ENCODE measurements around the gene METTL26. TPM values are rescaled to one million over a fixed set of nuclear protein-coding genes. Genes with fewer than 3 reads are reported as not detected.
"Not testable (repeated sequence)": the region's sequence is repeated elsewhere in the genome, so short reads cannot be mapped to it uniquely, and the experiment has no call there.

The METTL26 gene
- total and polyA plus RNA-seq, 11 donors, result 39.6 to 187 (median 58.5) TPM

DNA sequence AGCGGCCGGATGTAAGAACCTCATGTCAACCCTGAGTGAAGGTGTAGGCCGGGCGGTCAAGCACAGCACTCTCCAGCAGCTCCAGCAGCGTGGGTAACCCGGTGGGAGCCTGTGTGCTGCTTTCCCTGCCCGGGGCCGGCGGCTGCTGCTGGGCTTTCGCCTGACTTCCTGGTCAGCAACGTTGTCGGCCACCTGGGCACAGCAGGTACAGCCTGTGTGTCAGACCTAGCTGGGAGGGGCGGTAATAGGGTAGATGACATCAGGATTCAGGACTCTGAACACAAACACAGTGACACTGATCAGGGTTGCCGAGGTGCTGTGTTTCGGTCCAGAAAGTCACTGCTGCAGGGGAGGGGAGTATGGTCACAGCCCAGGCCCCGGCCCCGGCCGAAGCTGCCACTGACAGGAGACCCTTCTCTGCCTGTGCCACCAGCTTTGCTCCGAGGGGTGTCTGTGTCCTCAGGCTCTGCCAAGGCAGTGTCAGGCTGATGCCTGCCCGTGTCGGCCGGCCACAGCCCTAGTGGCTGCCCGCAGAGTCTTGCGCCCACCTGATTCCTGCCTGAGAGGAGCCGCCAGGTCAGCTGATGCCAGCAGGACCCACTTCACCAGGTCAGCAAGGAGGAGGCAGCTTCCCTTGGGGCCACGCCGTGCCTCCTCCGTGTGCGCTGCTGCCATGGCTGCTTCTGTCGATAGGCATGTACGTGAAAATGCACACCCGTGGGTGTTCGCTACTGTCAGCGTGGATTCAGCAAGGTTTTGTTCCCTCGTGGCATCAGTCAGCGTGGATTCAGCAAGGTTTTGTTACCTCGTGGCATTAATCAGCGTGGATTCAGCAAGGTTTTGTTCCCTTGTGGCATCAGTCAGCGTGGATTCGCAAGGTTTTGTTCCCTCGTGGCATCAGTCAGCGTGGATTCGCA lies 37.0 kb downstream of the METTL26 start:
- TF ChIP-seq, protein P1, sequence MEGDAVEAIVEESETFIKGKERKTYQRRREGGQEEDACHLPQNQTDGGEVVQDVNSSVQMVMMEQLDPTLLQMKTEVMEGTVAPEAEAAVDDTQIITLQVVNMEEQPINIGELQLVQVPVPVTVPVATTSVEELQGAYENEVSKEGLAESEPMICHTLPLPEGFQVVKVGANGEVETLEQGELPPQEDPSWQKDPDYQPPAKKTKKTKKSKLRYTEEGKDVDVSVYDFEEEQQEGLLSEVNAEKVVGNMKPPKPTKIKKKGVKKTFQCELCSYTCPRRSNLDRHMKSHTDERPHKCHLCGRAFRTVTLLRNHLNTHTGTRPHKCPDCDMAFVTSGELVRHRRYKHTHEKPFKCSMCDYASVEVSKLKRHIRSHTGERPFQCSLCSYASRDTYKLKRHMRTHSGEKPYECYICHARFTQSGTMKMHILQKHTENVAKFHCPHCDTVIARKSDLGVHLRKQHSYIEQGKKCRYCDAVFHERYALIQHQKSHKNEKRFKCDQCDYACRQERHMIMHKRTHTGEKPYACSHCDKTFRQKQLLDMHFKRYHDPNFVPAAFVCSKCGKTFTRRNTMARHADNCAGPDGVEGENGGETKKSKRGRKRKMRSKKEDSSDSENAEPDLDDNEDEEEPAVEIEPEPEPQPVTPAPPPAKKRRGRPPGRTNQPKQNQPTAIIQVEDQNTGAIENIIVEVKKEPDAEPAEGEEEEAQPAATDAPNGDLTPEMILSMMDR (IDR thresholded peaks at IDR 0.05), result no peak
- TF ChIP-seq POLR2A (IDR thresholded peaks at IDR 0.05), result no peak
- Histone ChIP-seq H3K4me1 (no peaks in the 10 kb centered on the region), H3K27ac (no peak overlapping the region), H3K9me3 (no peaks in the 10 kb centered on the region), H3K27me3 (no peaks in the 10 kb centered on the region), H3K36me3 (peaks cover 0 to 16% (median 4%) of the 10 kb centered on the region in 9 donors), H3K4me3 (no peak overlapping the region)
- DNase-seq (peak in 1 of 5 donors; percentile 18), ATAC-seq (no peak)
- intact Hi-C loops (cut with DNase I), result loop anchor here in 1 of 10 donors (5.0 kb wide), 1 partner anchor 33 kb away; the partner anchor contains the start of gene WFIKKN1
- WGBS, 4 donors, result 96 to 97% (median 97%) methylated on average over 36 to 43 of the region's 43 CpGs

DNA sequence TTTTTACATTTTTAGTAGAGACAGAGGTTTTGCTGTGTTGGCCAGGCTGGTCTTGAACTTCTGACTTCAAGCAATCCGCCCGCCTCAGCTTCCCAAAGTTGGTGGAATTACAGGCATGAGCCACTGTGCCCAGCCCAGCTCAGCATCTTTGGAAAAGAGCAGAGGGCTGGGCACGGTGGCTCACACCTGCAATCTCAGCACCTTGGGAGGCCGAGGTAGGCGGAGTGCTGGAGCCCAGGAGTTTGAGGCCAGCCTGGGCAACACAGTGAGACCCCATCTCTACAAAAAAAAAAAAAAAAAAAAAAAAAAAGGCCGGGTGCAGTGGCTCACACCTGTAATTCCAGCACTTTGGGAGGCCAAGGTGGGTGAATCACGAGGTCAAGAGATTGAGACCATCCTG lies 38.5 kb downstream of the METTL26 start:
- H3K4me1 ChIP-seq, result peaks cover 0 to 13% (median 0%) of the 10 kb centered on the region in 12 donors
- not testable (repeated sequence) for H3K27me3 ChIP-seq, H3K9me3 ChIP-seq, ATAC-seq, DNase-seq, H3K27ac ChIP-seq, H3K4me3 ChIP-seq
- WGBS, 4 donors, result 96 to 98% (median 97%) methylated on average over 6 to 7 of the region's 7 CpGs
- intact Hi-C loops (cut with DNase I), result loop anchor here in 1 of 10 donors (5.0 kb wide), 1 partner anchor 35 kb away; the partner anchor contains the start of gene WFIKKN1
- H3K36me3 ChIP-seq, result peaks cover 0 to 22% (median 6%) of the 10 kb centered on the region in 9 donors

DNA sequence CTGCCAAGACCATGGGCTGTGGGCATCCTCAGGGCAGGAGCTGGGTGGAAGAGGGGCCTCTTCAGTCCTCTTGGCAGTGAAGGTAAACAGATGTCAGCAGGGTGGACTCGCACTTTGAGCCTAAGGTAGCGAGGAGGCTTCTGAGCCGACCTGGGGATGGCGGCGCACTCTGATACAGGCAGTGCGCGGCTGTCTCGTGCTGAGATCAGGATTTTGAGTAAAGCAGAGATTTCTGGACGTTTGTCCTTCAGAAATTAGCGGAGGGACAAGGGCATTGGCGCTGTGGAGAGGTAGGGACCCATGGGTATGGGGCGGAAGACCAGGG lies 39.4 kb downstream of the METTL26 start:
- ATAC-seq (no peak), DNase-seq (no peak)
- no peak overlapping the region for H3K27ac ChIP-seq
- peaks cover 0 to 22% (median 5%) of the 10 kb centered on the region in 12 donors for H3K4me1 ChIP-seq
- no peak for TF ChIP-seq POLR2A (IDR thresholded peaks at IDR 0.05)
- TF ChIP-seq, protein P1 (IDR thresholded peaks at IDR 0.05), result no peak
- no peaks in the 10 kb centered on the region for H3K9me3 ChIP-seq
- H3K36me3 ChIP-seq, result peaks cover 0 to 24% (median 6%) of the 10 kb centered on the region in 9 donors
- intact Hi-C loops (cut with DNase I), result loop anchor here in 1 of 10 donors (5.0 kb wide), 1 partner anchor 36 kb away; the partner anchor contains the start of gene WFIKKN1
- H3K4me3 ChIP-seq, result no peak overlapping the region
- H3K27me3 ChIP-seq, result no peaks in the 10 kb centered on the region
- WGBS, 4 donors, result 94 to 96% (median 96%) methylated on average over 12 of the region's 12 CpGs

DNA sequence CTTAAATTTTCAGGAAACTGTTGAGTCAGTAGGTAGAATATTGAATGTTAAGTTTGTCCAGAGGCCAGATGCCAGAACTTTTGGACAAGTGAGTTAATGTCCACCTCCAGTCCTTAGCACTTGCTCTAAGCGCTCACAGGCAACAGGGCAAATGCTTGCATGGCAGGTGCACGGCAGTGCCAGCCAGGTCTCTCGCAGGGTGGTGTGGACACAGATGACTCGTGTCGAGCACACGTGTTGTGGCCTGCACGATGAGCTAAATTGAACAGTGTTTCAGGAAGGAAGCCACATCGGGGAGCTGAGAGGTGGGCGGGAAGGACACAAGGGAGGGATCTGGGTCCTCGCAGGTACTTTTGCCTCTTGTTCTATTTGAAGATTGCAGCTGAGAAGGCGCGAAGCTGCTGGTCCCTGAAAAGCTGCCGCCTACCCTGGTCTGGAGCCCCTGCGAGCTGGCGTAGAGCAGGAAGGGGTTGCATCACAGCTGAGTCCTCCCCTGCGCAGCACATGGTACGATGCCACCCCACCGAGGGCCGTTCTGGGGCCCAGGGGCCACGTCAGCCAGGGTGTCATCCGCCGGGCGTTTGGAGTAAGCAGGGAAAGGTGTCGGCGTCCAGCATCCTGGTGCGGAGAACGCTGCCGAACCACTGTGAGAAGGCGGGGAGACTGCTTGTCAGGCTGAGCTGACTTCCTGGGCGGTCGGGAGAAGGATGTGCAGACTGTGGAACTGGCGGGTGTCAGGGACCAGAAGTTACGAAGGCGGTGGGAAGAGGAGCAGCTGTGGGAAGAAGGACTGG lies 40.0 kb downstream of the METTL26 start:
- peaks cover 0 to 24% (median 6%) of the 10 kb centered on the region in 9 donors for H3K36me3 ChIP-seq
- H3K27ac ChIP-seq, result no peak overlapping the region
- DNase-seq (peak in 1 of 5 donors; percentile 19), ATAC-seq (no peak)
- 87 to 91% (median 90%) methylated on average over 34 of the region's 34 CpGs for WGBS, 4 donors
- no peaks in the 10 kb centered on the region for H3K27me3 ChIP-seq
- TF ChIP-seq, protein P1 (IDR thresholded peaks at IDR 0.05), result no peak
- TF ChIP-seq POLR2A (IDR thresholded peaks at IDR 0.05), result no peak
- H3K4me1 ChIP-seq, result peaks cover 0 to 28% (median 8%) of the 10 kb centered on the region in 12 donors
- no peaks in the 10 kb centered on the region for H3K9me3 ChIP-seq
- no peak overlapping the region for H3K4me3 ChIP-seq
- intact Hi-C loops (cut with DNase I), result loop anchor here in 1 of 10 donors (5.0 kb wide), 1 partner anchor 36 kb away; the partner anchor contains the start of gene WFIKKN1

All from heart left ventricle (tissue), 16 donors.